K562 (cell line): Measurements from ENCODE around the gene UBE2O. TPM values are rescaled to one million over a fixed set of nuclear protein-coding genes. Genes with fewer than 3 reads are reported as not detected.

Experiments
- DMBX1 ChIP-seq: fragments of 250-450 bp; sonication (Bioruptor Pico); IDR thresholded peaks from 2 replicates; pipeline ENCODE4 v1.8.0; 2022; ENCODE audit warnings: inconsistent platforms, mild to moderate bottlenecking, moderate library complexity, borderline replicate concordance
- ETV6 ChIP-seq, 3 experiments: fragments of 150-350 bp in 1 of 3; sonication (generic) in 1 of 3; formaldehyde crosslinking in 1 of 3; IDR thresholded peaks; 2 replicates each; pipeline versions ENCODE4 v1.6.1 to v1.8.0; 2014 to 2022; ENCODE audit warnings: borderline replicate concordance in 2 of 3, low read depth in 2 of 3, antibody characterized with exemption in 1 of 3, low read length in 1 of 3, mild to moderate bottlenecking in 1 of 3, missing genetic modification reagents in 1 of 3
- GTF2E2 ChIP-seq: fragments of 200-800 bp; sonication (Bioruptor generic); IDR thresholded peaks from 2 replicates; pipeline ENCODE4 v1.6.1; 2016; ENCODE audit warnings: missing genetic modification characterization, missing compliant biosample characterization
- HDAC2 ChIP-seq: fragments of 450-650 bp; IDR thresholded peaks from 2 replicates; pipeline ENCODE4 v1.6.1; 2016; ENCODE audit warnings: mild to moderate bottlenecking
- HMG20A ChIP-seq: fragments of 450-650 bp; formaldehyde crosslinking; conservative IDR thresholded peaks from 2 replicates; pipeline ENCODE4 v1.4.0; 2020; ENCODE audit warnings: mild to moderate bottlenecking, mixed read lengths
- KDM2B ChIP-seq: fragments of 250-450 bp; sonication (Bioruptor Pico); IDR thresholded peaks from 2 replicates; pipeline ENCODE4 v1.8.0; 2021; ENCODE audit warnings: mild to moderate bottlenecking, moderate library complexity
- MYC ChIP-seq, 2 experiments: fragments of 250-450 bp in 1 of 2; sonication (Bioruptor Pico) in 1 of 2; IDR thresholded peaks; 2 replicates each; pipeline versions ENCODE4 v1.5.1 to v1.6.1; 2012 to 2021; ENCODE audit warnings: low read depth in 2 of 2, borderline replicate concordance in 1 of 2, improper control_type of control experiment in 1 of 2, low read length in 1 of 2, mild to moderate bottlenecking in 1 of 2, moderate library complexity in 1 of 2
- NR2C1 ChIP-seq, 2 experiments: fragments of 450-650 bp; IDR thresholded peaks; 2 replicates each; pipeline ENCODE4 v1.6.1; 2017; ENCODE audit warnings: mild to moderate bottlenecking in 2 of 2, antibody characterized with exemption in 1 of 2, inconsistent platforms in 1 of 2, missing compliant biosample characterization in 1 of 2, missing genetic modification characterization in 1 of 2
- PHB ChIP-seq: fragments of 250-450 bp; sonication (Bioruptor Pico); IDR thresholded peaks from 2 replicates; pipeline ENCODE4 v1.5.0; 2021
- POLR2B ChIP-seq: fragments of 450-650 bp; IDR thresholded peaks from 2 replicates; pipeline ENCODE4 v1.6.1; 2018; ENCODE audit warnings: low read depth; ENCODE audit not compliant: partially characterized antibody
- PTBP1 ChIP-seq: fragments of 200-400 bp; formaldehyde crosslinking; IDR thresholded peaks from 2 replicates; pipeline ENCODE4 v1.6.1; 2017; ENCODE audit warnings: low read depth, low read length
- RBBP5 ChIP-seq: fragments of 200-600 bp; sonication (generic); IDR thresholded peaks from 2 replicates; pipeline ENCODE4 v1.6.1; 2012; ENCODE audit warnings: borderline replicate concordance, mild to moderate bottlenecking, low read length, control low read depth, inconsistent platforms; ENCODE audit not compliant: insufficient read depth, poor library complexity, severe bottlenecking
- TAF1 ChIP-seq: IDR thresholded peaks from 2 replicates; pipeline ENCODE4 v1.6.1; 2011; ENCODE audit warnings: mild to moderate bottlenecking, low read length, moderate library complexity; ENCODE audit not compliant: insufficient read depth, control insufficient read depth, severe bottlenecking; ENCODE audit errors: extremely low read depth
- TARDBP ChIP-seq: fragments of 450-650 bp; IDR thresholded peaks from 2 replicates; pipeline ENCODE4 v1.6.1; 2016
- ZBTB17 ChIP-seq: fragments of 450-650 bp; formaldehyde crosslinking; IDR thresholded peaks from 2 replicates; pipeline ENCODE4 v1.4.0; 2020; ENCODE audit warnings: mild to moderate bottlenecking
- ZNF175 ChIP-seq: fragments of 200-800 bp; sonication (Bioruptor generic); IDR thresholded peaks from 2 replicates; pipeline ENCODE4 v1.6.1; 2016; ENCODE audit warnings: low read depth, mild to moderate bottlenecking, missing genetic modification characterization, missing compliant biosample characterization
- ZNF239 ChIP-seq: fragments of 250-450 bp; sonication (Bioruptor Pico); IDR thresholded peaks from 2 replicates; pipeline ENCODE4 v1.4.0; 2020; ENCODE audit warnings: mild to moderate bottlenecking
- ZNF561 ChIP-seq: fragments of 450-650 bp; formaldehyde crosslinking; conservative IDR thresholded peaks from 2 replicates; pipeline ENCODE4 v1.4.0; 2020; ENCODE audit warnings: mild to moderate bottlenecking, moderate library complexity
- ZNF583 ChIP-seq: fragments of 250-450 bp; sonication (Bioruptor Pico); IDR thresholded peaks from 2 replicates; pipeline ENCODE4 v1.4.0; 2020
- ZNF584 ChIP-seq: fragments of 200-800 bp; sonication (Bioruptor generic); IDR thresholded peaks from 2 replicates; pipeline ENCODE4 v1.6.1; 2016; ENCODE audit warnings: low read depth, mild to moderate bottlenecking, missing genetic modification characterization, missing compliant biosample characterization
- polyA plus RNA-seq, 8 experiments: library from polyadenylated mRNA; depleted of rRNA in 4 of 8; stranded (reverse) in 5 of 8; unstranded in 3 of 8; fragments of >200 nt; fragmentation: Nextera tagmentation in 2 of 8; fragmentation: Illumina TruSeq in 1 of 8; extraction: Ambion mirVana in 2 of 8; extraction: Trizol in 1 of 8; gene quantifications; 2 replicates each; pipeline versions ENCODE4 v1.2.1 to v1.2.3, GENCODE V29; 2011 to 2014; ENCODE audit warnings: inconsistent platforms in 1 of 8, missing spikeins in 1 of 8
- total RNA-seq, 7 experiments: library from RNA; depleted of rRNA in 6 of 7; stranded (reverse); fragments of >200 nt in 6 of 7; fragmentation: Illumina TruSeq in 2 of 7; extraction: Trizol in 2 of 7; gene quantifications; 2 replicates each; pipeline versions ENCODE4 v1.2.1 to v1.2.3, GENCODE V29; 2011 to 2021; ENCODE audit warnings: low replicate concordance in 1 of 7
- TF ChIP-seq, protein P1 (sequence below): fragments of 250-450 bp; sonication (Bioruptor Pico); IDR thresholded peaks from 2 replicates; pipeline ENCODE4 v1.5.1; 2021; ENCODE audit warnings: mild to moderate bottlenecking
- TF ChIP-seq, protein P2 (sequence below): fragments of 450-650 bp; IDR thresholded peaks from 2 replicates; pipeline ENCODE4 v1.7.1; 2018; ENCODE audit warnings: mild to moderate bottlenecking, low read depth; ENCODE audit not compliant: partially characterized antibody

Gene UBE2O
- total and polyA plus RNA-seq, 9 of the 15 experiments (the other 6 are each of a cell fraction or from before 2014, with no cell fraction given): 1.6 to 39.7 (median 13.3) TPM

DNA sequence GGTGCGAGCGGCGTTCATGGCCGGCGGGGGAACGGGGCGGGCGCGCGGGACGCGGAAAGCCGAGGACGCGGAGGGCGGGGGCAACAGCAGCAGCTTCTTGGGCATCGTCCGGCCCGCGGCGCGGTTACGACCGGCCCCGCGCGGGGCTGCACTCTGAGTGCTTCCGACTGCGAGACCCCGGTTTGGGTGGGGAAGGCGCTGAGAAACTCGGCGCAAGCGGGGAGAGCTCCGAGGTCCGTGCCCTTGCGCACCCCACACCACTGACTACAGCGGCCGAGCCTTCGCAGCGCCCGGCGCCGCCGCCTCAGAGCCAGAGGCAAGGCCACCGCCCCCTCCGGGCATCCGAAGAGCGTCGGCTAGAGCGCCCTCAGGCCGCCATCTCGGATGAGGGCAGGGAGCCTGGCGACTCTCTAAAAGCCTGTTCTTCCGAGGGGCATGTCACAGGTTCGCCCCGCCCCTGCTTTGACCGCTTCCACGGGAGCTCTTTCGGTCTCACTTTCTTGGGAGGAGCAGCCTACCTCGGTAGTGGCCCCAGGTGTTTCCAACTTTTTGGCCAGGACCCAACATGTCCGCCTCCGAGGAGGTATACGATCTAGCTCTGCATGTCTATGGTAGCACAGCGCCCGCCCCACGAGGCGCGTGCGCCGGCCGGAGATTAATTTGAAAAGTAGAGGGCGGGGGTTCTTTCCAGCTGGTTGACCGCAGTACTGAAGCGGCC lies 99.2 kb downstream of the UBE2O start, which contains the start of gene PRPSAP1 (continued):
- TF ChIP-seq, protein P1, sequence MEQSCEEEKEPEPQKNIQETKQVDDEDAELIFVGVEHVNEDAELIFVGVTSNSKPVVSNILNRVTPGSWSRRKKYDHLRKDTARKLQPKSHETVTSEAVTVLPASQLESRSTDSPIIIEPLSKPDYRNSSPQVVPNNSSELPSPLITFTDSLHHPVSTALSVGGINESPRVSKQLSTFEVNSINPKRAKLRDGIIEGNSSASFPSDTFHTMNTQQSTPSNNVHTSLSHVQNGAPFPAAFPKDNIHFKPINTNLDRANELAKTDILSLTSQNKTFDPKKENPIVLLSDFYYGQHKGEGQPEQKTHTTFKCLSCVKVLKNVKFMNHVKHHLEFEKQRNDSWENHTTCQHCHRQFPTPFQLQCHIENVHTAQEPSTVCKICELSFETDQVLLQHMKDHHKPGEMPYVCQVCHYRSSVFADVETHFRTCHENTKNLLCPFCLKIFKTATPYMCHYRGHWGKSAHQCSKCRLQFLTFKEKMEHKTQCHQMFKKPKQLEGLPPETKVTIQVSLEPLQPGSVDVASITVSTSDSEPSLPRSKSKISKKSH: no peak
- peak; percentile 82; the same call in 1 of the 2 replicates for TF ChIP-seq ZNF175 (CRISPR knock-in tag)
- peak; percentile 51; the same call in 1 of the 2 replicates for TF ChIP-seq ZNF584
- 0 out of 2 replicates have a peak, but pooled peaks have one; percentile 75 for TF ChIP-seq GTF2E2
- TF ChIP-seq PTBP1: no peak
- TF ChIP-seq MYC (IDR thresholded peaks at IDR 0.05; ENCODE audit: low read depth, low read length): peak; percentile 80
- TF ChIP-seq MYC (CRISPR knock-in tag; IDR thresholded peaks at IDR 0.05; ENCODE audit: borderline replicate concordance, low read depth): peak; percentile 82; the same call in 1 of the 2 replicates
- no peak for TF ChIP-seq PHB (CRISPR knock-in tag)
- peak; percentile 73 for TF ChIP-seq POLR2B
- TF ChIP-seq, protein P2, sequence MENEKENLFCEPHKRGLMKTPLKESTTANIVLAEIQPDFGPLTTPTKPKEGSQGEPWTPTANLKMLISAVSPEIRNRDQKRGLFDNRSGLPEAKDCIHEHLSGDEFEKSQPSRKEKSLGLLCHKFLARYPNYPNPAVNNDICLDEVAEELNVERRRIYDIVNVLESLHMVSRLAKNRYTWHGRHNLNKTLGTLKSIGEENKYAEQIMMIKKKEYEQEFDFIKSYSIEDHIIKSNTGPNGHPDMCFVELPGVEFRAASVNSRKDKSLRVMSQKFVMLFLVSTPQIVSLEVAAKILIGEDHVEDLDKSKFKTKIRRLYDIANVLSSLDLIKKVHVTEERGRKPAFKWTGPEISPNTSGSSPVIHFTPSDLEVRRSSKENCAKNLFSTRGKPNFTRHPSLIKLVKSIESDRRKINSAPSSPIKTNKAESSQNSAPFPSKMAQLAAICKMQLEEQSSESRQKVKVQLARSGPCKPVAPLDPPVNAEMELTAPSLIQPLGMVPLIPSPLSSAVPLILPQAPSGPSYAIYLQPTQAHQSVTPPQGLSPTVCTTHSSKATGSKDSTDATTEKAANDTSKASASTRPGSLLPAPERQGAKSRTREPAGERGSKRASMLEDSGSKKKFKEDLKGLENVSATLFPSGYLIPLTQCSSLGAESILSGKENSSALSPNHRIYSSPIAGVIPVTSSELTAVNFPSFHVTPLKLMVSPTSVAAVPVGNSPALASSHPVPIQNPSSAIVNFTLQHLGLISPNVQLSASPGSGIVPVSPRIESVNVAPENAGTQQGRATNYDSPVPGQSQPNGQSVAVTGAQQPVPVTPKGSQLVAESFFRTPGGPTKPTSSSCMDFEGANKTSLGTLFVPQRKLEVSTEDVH: peak; percentile 74
- no peak for TF ChIP-seq ZNF561 (CRISPR knock-in tag)
- TF ChIP-seq KDM2B (CRISPR knock-in tag): 0 out of 2 replicates have a peak, but pooled peaks have one; percentile 53
- TF ChIP-seq TAF1: peak; percentile 86
- peak; percentile 84; the same call in 1 of the 2 replicates for TF ChIP-seq DMBX1
- no peak for TF ChIP-seq ETV6 (IDR thresholded peaks at IDR 0.05; ENCODE audit: borderline replicate concordance in 1 of 2, low read depth in 2 of 2, low read length in 1 of 2)
- TF ChIP-seq ETV6 (CRISPR knock-in tag; IDR thresholded peaks at IDR 0.05; ENCODE audit: borderline replicate concordance): no peak
- peak; percentile 86 for TF ChIP-seq ZNF583 (CRISPR knock-in tag)
- peak; percentile 80 for TF ChIP-seq RBBP5
- peak; percentile 81 for TF ChIP-seq ZBTB17 (CRISPR knock-in tag)
- TF ChIP-seq TARDBP: 0 out of 2 replicates have a peak, but pooled peaks have one; percentile 54
- TF ChIP-seq ZNF239: peak; percentile 64; the same call in 1 of the 2 replicates
- TF ChIP-seq HDAC2: 0 out of 2 replicates have a peak, but pooled peaks have one; percentile 68
- TF ChIP-seq HMG20A (CRISPR knock-in tag): no peak
- peak; percentile 95 for TF ChIP-seq NR2C1 (IDR thresholded peaks at IDR 0.05)
- peak; percentile 89 for TF ChIP-seq NR2C1 (tag; IDR thresholded peaks at IDR 0.05)
